ENCODE results near the gene PIK3AP1. TPM values are rescaled to one million over a fixed set of nuclear protein-coding genes. Genes with fewer than 3 reads are reported as not detected.

Gene PIK3AP1
- total RNA-seq, 1 experiment from 2014 or later, result 7.1 TPM

- no peak for TF ChIP-seq YY1 (IDR thresholded peaks at IDR 0.05; ENCODE audit: extremely low read depth, insufficient replicate concordance, low read depth, low read length)
- TF ChIP-seq SRF (IDR thresholded peaks at IDR 0.05; ENCODE audit: low read depth), result no peak
Observed at GRCh38 chr10:96667401-96667800, 52.9 kb downstream of the PIK3AP1 start (continued).

- ChIA-PET RAD21 (ENCODE audit: low non-redundant PET in 1 of 2, low total read pairs in 2 of 2, uncharacterized antibody in 2 of 2, unreplicated experiment in 2 of 2) (no interaction called here), POLR2A (no interaction called here), CTCF (no interaction called here)
- no peak overlapping the region for H3K4me3 ChIP-seq (replicated peaks in 1 of 2; ENCODE audit: low read depth in 1 of 2, low read length in 2 of 2)
- H4K20me1 ChIP-seq (ENCODE audit: insufficient read depth), result no peaks in the 10 kb centered on the region
- ATAC-seq (no peak), DNase-seq (ENCODE audit: low read depth, low spot score) (no peak)
- H3K9ac ChIP-seq (ENCODE audit: low read length), result no peak overlapping the region
- no peaks in the 10 kb centered on the region for H3K9me2 ChIP-seq (ENCODE audit: insufficient read depth)
- TF ChIP-seq CTCF (IDR thresholded peaks at IDR 0.05 in 2 of 3, conservative IDR thresholded peaks at IDR 0.05 in 1 of 3; ENCODE audit: borderline replicate concordance in 1 of 3, insufficient read depth in 1 of 3, low read depth in 2 of 3, low read length in 2 of 3) (no peak), JUND (IDR thresholded peaks at IDR 0.05) (no peak), ATF3 (IDR thresholded peaks at IDR 0.05) (no peak), ZNF274 (IDR thresholded peaks at IDR 0.05; ENCODE audit: low read depth, low read length) (no peak), ZBTB33 (IDR thresholded peaks at IDR 0.05; ENCODE audit: extremely low read depth, insufficient replicate concordance, low read length) (no peak), EGR1 (IDR thresholded peaks at IDR 0.05; ENCODE audit: low read depth) (no peak), YY1 (IDR thresholded peaks at IDR 0.05; ENCODE audit: extremely low read depth, insufficient replicate concordance, low read depth, low read length) (no peak), EZH2phosphoT487 (IDR thresholded peaks at IDR 0.05; ENCODE audit: borderline replicate concordance) (no peak), CEBPB (IDR thresholded peaks at IDR 0.05; ENCODE audit: low read depth) (no peak)
- BruUV-seq (replicated peaks), result no TSS peak
- no peak overlapping the region for H2AFZ ChIP-seq (ENCODE audit: low read depth, low read length, poor library complexity, severe bottlenecking)
- no peaks in the 10 kb centered on the region; a peak in 1 of 4 replicates for H3K4me1 ChIP-seq (ENCODE audit: control insufficient read depth in 1 of 2, insufficient read depth in 2 of 2, low read length in 2 of 2)
- no peaks in the 10 kb centered on the region for H3K27me3 ChIP-seq (ENCODE audit: insufficient read depth, low read length)
- intact Hi-C loops (cut with micrococcal nuclease), result no loop called here
- H3K36me3 ChIP-seq (ENCODE audit: control insufficient read depth in 1 of 2, insufficient read depth in 2 of 2, low read length in 2 of 2), result no peaks in the 10 kb centered on the region
- no peak overlapping the region for H3K4me2 ChIP-seq (ENCODE audit: low read length)
- no peaks in the 10 kb centered on the region for H3K9me3 ChIP-seq (ENCODE audit: control insufficient read depth in 1 of 2, insufficient read depth in 1 of 2, low read depth in 1 of 2, low read length in 2 of 2)
- H3K27ac ChIP-seq (ENCODE audit: low read depth, low read length), result no peak overlapping the region
- no peaks in the 10 kb centered on the region for H3K79me2 ChIP-seq (ENCODE audit: insufficient read depth, low read length)
Observed at GRCh38 chr10:96666741-96667140, 53.6 kb downstream of the PIK3AP1 start.

Data from HCT116 (cell line).